ENCODE data around the gene ATP9B. TPM values are rescaled to one million over a fixed set of nuclear protein-coding genes. Genes with fewer than 3 reads are reported as not detected.

Gene ATP9B
- total and polyA plus RNA-seq, 7 donors: 6.5 to 66.5 (median 28.1) TPM

DNA sequence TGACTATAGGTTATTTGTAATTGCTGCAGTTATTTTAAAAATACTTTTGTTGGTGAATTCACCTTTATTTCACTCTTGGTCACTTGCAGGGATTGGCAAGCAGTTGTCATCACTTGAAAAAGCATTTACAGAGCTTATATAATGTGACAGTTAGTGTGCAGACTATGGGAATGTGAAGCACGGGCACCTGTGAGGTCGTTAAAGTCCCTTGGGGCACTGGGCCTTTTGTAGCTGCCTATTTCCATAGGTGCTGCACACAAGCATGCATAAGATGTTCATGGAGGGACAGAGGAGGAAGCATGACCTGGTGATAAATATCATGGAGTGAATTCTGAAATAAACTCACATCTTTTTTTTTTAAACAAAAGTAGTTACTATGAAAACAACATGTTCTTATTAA lies 124.6 kb downstream of the ATP9B start:
- H3K27ac ChIP-seq: no peak overlapping the region
- H3K9me3 ChIP-seq: no peaks in the 10 kb centered on the region
- H3K36me3 ChIP-seq: peaks cover 0 to 39% (median 0%) of the 10 kb centered on the region in 4 donors
- WGBS, 2 donors: 84% methylated on average over 2 of the region's 2 CpGs
- intact Hi-C loops (cut with DNase I): no loop called here
- no peaks in the 10 kb centered on the region for H3K27me3 ChIP-seq
- no peak for DNase-seq
- H3K4me3 ChIP-seq: no peak overlapping the region
- H3K4me1 ChIP-seq: no peaks in the 10 kb centered on the region
- TF ChIP-seq POLR2A (IDR thresholded peaks at IDR 0.05) (no peak), POLR2AphosphoS5 (IDR thresholded peaks at IDR 0.05) (no peak), EP300 (IDR thresholded peaks at IDR 0.05) (no peak)
- TF ChIP-seq, protein P1, sequence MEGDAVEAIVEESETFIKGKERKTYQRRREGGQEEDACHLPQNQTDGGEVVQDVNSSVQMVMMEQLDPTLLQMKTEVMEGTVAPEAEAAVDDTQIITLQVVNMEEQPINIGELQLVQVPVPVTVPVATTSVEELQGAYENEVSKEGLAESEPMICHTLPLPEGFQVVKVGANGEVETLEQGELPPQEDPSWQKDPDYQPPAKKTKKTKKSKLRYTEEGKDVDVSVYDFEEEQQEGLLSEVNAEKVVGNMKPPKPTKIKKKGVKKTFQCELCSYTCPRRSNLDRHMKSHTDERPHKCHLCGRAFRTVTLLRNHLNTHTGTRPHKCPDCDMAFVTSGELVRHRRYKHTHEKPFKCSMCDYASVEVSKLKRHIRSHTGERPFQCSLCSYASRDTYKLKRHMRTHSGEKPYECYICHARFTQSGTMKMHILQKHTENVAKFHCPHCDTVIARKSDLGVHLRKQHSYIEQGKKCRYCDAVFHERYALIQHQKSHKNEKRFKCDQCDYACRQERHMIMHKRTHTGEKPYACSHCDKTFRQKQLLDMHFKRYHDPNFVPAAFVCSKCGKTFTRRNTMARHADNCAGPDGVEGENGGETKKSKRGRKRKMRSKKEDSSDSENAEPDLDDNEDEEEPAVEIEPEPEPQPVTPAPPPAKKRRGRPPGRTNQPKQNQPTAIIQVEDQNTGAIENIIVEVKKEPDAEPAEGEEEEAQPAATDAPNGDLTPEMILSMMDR (IDR thresholded peaks at IDR 0.05): no peak

DNA sequence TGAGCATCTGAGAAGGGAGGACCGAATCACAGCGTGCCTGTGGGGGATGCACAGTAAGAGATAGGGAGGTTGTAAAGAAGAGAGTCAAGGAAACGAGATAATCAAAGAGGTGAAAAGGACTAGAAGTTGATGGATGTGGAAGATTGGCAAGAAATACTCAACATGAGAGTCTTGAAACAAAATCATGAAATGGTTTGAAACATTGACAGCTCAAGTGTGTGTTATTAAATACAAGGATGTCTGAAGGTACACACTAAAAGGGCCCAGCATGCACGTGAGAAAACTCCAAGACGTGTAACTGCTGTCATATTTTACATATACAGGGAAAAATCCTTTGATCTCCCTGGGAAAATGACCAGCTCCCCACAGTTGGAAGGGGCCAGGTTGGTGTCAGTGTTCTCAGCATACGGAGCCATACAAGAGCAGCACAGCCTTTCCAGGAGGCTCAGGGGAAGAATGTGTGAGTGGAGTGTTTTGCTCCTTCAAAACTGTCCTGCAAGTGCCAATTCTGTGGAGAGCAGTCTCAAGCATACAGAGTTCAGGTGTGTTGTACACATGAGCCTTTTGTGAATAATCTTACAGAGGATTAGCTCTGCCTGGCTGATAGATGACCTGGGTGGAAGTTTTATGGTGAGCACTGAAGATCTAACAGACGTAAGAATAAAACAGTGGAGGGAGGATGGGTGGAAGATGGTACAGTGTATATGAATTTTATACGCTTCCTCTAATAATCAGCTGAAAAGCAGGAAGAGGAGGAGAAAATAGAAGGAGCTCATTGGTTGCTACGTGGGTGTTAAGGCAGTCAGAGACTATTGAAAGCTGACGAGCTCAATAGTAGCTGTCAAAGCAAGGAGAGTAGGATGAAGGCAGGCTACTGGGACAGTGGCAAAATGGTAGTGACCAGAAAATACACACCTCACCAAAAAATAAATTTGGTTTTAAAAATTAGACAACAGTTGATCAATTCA lies 126.8 kb downstream of the ATP9B start:
- DNase-seq: no peak
- H3K9me3 ChIP-seq: no peaks in the 10 kb centered on the region
- H3K27ac ChIP-seq: no peak overlapping the region
- intact Hi-C loops (cut with DNase I): no loop called here
- H3K4me3 ChIP-seq: no peak overlapping the region
- peaks cover 0 to 32% (median 0%) of the 10 kb centered on the region in 4 donors for H3K36me3 ChIP-seq
- 88 to 94% methylated on average over 10 of the region's 10 CpGs for WGBS, 2 donors
- TF ChIP-seq POLR2A (IDR thresholded peaks at IDR 0.05) (no peak), EP300 (IDR thresholded peaks at IDR 0.05) (no peak), POLR2AphosphoS5 (IDR thresholded peaks at IDR 0.05) (no peak)
- TF ChIP-seq, protein P1 (IDR thresholded peaks at IDR 0.05): no peak
- H3K27me3 ChIP-seq: no peaks in the 10 kb centered on the region
- H3K4me1 ChIP-seq: no peaks in the 10 kb centered on the region

DNA sequence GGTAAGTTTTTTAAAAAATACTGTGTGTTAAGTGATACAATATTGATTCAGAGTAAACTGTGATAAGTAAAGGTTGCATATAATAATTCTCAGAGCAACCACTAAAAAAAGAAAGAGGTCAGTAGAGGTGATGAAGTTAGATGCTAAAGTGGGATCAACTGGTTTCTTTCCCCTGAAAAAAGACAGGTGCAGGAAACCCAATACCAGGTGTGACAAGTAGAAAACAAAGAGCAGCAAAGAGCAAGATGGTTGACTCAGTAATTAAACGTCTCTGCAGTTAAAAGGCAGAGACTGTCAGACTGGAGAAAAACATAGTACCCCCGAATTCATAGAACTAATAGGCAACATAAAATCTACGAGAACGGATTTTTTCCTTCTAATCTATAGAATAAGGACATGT lies 128.3 kb downstream of the ATP9B start:
- Histone ChIP-seq H3K4me1 (no peaks in the 10 kb centered on the region), H3K27ac (no peak overlapping the region), H3K9me3 (no peaks in the 10 kb centered on the region), H3K27me3 (no peaks in the 10 kb centered on the region), H3K4me3 (no peak overlapping the region), H3K36me3 (peaks cover 0 to 32% (median 0%) of the 10 kb centered on the region in 4 donors)
- DNase-seq: no peak
- no peak for TF ChIP-seq POLR2A (IDR thresholded peaks at IDR 0.05)
- intact Hi-C loops (cut with DNase I): no loop called here
- 65 to 79% methylated on average over 4 of the region's 4 CpGs for WGBS, 2 donors

DNA sequence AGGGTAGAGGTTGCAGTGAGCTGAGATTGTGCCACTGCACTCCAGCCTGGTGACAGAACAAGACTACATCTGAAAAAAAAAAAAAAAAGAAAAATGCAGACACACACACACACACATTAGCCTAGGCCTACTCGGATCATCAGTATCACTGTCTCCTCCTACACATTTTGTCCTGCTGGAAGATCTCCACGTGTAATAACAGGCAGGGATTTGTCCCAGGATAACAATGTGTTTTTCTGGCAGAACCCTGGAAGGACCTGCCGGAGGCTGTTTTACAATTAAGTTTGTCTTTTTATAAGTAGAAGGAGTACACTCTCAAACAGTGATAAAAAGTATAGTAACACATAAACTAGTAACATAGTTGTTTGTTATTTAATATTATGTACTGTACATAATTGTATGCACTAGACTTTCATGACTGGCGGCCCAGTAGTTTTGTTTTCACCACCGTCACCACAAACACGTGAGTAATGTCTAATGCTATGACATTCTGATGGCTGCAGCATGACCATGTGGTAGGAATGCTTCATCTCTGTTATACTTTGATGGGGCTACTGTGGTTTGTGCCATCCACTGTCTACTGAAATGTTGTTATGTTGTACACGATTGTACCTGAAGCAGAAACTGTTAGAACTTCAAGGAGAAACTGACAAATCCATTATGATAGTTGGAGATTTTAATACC lies 130.6 kb downstream of the ATP9B start:
- TF ChIP-seq EP300 (IDR thresholded peaks at IDR 0.05) (no peak), POLR2AphosphoS5 (IDR thresholded peaks at IDR 0.05) (no peak), POLR2A (IDR thresholded peaks at IDR 0.05) (no peak)
- TF ChIP-seq, protein P1 (IDR thresholded peaks at IDR 0.05): no peak
- 76 to 89% methylated on average over 7 of the region's 7 CpGs for WGBS, 2 donors
- DNase-seq: no peak
- Histone ChIP-seq H3K36me3 (peaks cover 0 to 13% (median 0%) of the 10 kb centered on the region in 4 donors), H3K4me3 (no peak overlapping the region), H3K4me1 (no peaks in the 10 kb centered on the region), H3K9me3 (no peaks in the 10 kb centered on the region), H3K27ac (no peak overlapping the region), H3K27me3 (no peaks in the 10 kb centered on the region)
- intact Hi-C loops (cut with DNase I): no loop called here

All from sigmoid colon (tissue), 7 donors.